GM06990 (cell line): ENCODE results near the gene EXOSC1.

Experiments used
- DNase-seq: peaks from one replicate; pipeline ENCODE4 v3.0.0-alpha.2; 2011; ENCODE audit not compliant: insufficient read length; ENCODE audit errors: extremely low read depth
- H3K27me3 ChIP-seq: replicated peaks from 2 replicates; pipeline ENCODE4 v1.6.0; 2011; ENCODE audit warnings: low read length; ENCODE audit not compliant: control insufficient read depth, insufficient read depth
- H3K36me3 ChIP-seq: 2 replicates; pipeline ENCODE4 v1.5.1; 2011; ENCODE audit warnings: low read length; ENCODE audit not compliant: control insufficient read depth, insufficient read depth
- H3K4me3 ChIP-seq: replicated peaks from 2 replicates; pipeline ENCODE4 v1.5.1; 2011; ENCODE audit warnings: low read depth, mild to moderate bottlenecking, control low read depth, low read length
- CTCF ChIP-seq: IDR thresholded peaks from 2 replicates; pipeline ENCODE4 v1.5.1; 2011; ENCODE audit warnings: low read length, control low read depth, mild to moderate bottlenecking, inconsistent platforms; ENCODE audit not compliant: insufficient read depth, poor library complexity, severe bottlenecking

EXOSC1 gene

GRCh38 chr10:97456686-97457065, 10.9 kb upstream of the EXOSC1 start:
- H3K4me3 ChIP-seq, result no peak overlapping the region
- peaks cover 41% of the 10 kb centered on the region for H3K36me3 ChIP-seq
- DNase-seq, result no peak
- TF ChIP-seq CTCF, result no peak
- no peaks in the 10 kb centered on the region for H3K27me3 ChIP-seq

GRCh38 chr10:97456034-97456685, 10.4 kb upstream of the EXOSC1 start:
- H3K36me3 ChIP-seq, result peaks cover 37% of the 10 kb centered on the region
- H3K27me3 ChIP-seq, result no peaks in the 10 kb centered on the region
- no peak overlapping the region for H3K4me3 ChIP-seq
- TF ChIP-seq CTCF, result no peak
- no peak for DNase-seq

- TF ChIP-seq CTCF, result no peak
- no peak for DNase-seq
- H3K36me3 ChIP-seq, result peaks cover 26% of the 10 kb centered on the region
- H3K27me3 ChIP-seq, result no peaks in the 10 kb centered on the region
- no peak overlapping the region for H3K4me3 ChIP-seq
Measured at GRCh38 chr10:97454330-97455036, 8.7 kb upstream of the EXOSC1 start.

- no peak overlapping the region for H3K4me3 ChIP-seq
- no peak for TF ChIP-seq CTCF
- H3K36me3 ChIP-seq, result peaks cover 17% of the 10 kb centered on the region
- H3K27me3 ChIP-seq, result no peaks in the 10 kb centered on the region
- DNase-seq, result no peak
Measured at GRCh38 chr10:97452352-97452751, 6.5 kb upstream of the EXOSC1 start.

- Histone ChIP-seq H3K36me3 (peaks cover 12% of the 10 kb centered on the region), H3K4me3 (no peak overlapping the region), H3K27me3 (no peaks in the 10 kb centered on the region)
- no peak for TF ChIP-seq CTCF
- DNase-seq, result no peak
Measured at GRCh38 chr10:97451605-97452004, 5.8 kb upstream of the EXOSC1 start.
